Mammary epithelial cell (primary cell): ENCODE measurements around the gene IFT122.

Experiments
- CTCF ChIP-seq, 2 donors: IDR thresholded peaks in 1 of 2; conservative IDR thresholded peaks in 1 of 2; 2 replicates each; pipeline ENCODE4 v1.5.1; 2011 to 2012; ENCODE audit warnings: inconsistent platforms in 2 of 2, low read length in 2 of 2, mild to moderate bottlenecking in 2 of 2, control low read depth in 1 of 2, low read depth in 1 of 2; ENCODE audit not compliant: insufficient read depth in 1 of 2; ENCODE audit errors: extremely low read depth in 1 of 2
- EZH2 ChIP-seq: IDR thresholded peaks from 2 replicates; pipeline ENCODE4 v1.6.1; 2012; ENCODE audit warnings: low read length, inconsistent platforms, borderline replicate concordance

GRCh38 chr3:129548104-129548965 lies 108.3 kb downstream of the IFT122 start:
- TF ChIP-seq CTCF (conservative IDR thresholded peaks at IDR 0.05 in 1 of 2, IDR thresholded peaks at IDR 0.05 in 1 of 2; ENCODE audit: extremely low read depth in 1 of 2, insufficient read depth in 1 of 2, low read depth in 1 of 2, low read length in 2 of 2) (no peak), EZH2 (no peak)
